Fibroblast of lung (primary cell): ENCODE measurements around the gene TMEM117. TPM values are rescaled to one million over a fixed set of nuclear protein-coding genes. Genes with fewer than 3 reads are reported as not detected.

Source experiments
- DNase-seq, 2 donors: peaks; one replicate each; pipeline versions ENCODE4 v3.0.0 to v3.0.0-alpha.2; 2010; ENCODE audit warnings: low read depth in 2 of 2
- H2AFZ ChIP-seq: 2 replicates; pipeline ENCODE4 v1.5.1; 2012; ENCODE audit warnings: low read length, control low read depth, inconsistent platforms
- H3K27ac ChIP-seq: 2 replicates; pipeline ENCODE4 v1.5.1; 2011; ENCODE audit warnings: low read length, control low read depth; ENCODE audit not compliant: insufficient read depth
- H3K27me3 ChIP-seq: 2 replicates; pipeline ENCODE4 v1.5.1; 2011; ENCODE audit warnings: mild to moderate bottlenecking, low read length; ENCODE audit not compliant: control insufficient read depth, insufficient read depth
- H3K36me3 ChIP-seq: 2 replicates; pipeline ENCODE4 v1.5.1; 2011; ENCODE audit warnings: low read length; ENCODE audit not compliant: control insufficient read depth, insufficient read depth
- H3K4me1 ChIP-seq: 2 replicates; pipeline ENCODE4 v1.5.1; 2011; ENCODE audit warnings: low read length; ENCODE audit not compliant: control insufficient read depth, insufficient read depth; ENCODE audit errors: extremely low read depth
- H3K4me2 ChIP-seq: 2 replicates; pipeline ENCODE4 v1.5.1; 2011; ENCODE audit warnings: low read length, control low read depth; ENCODE audit not compliant: insufficient read depth; ENCODE audit errors: extremely low read depth
- H3K4me3 ChIP-seq, 4 experiments: fragments of 200-600 bp in 1 of 4; sonication (generic) in 1 of 4; replicated peaks in 1 of 4; 2 replicates each; pipeline ENCODE4 v1.5.1; 2011 to 2016; ENCODE audit warnings: low read length in 4 of 4, low read depth in 3 of 4, mild to moderate bottlenecking in 3 of 4, control low read depth in 2 of 4, inconsistent platforms in 1 of 4, mixed read lengths in 1 of 4; ENCODE audit not compliant: insufficient read depth in 1 of 4; ENCODE audit errors: control extremely low read depth in 1 of 4
- H3K79me2 ChIP-seq: 2 replicates; pipeline ENCODE4 v1.5.1; 2012; ENCODE audit warnings: mild to moderate bottlenecking, low read length, inconsistent platforms; ENCODE audit not compliant: control insufficient read depth, insufficient read depth
- H3K9ac ChIP-seq: 2 replicates; pipeline ENCODE4 v1.5.1; 2011; ENCODE audit warnings: mild to moderate bottlenecking, low read length, control low read depth; ENCODE audit not compliant: insufficient read depth
- H3K9me3 ChIP-seq: 2 replicates; pipeline ENCODE4 v1.5.1; 2012; ENCODE audit warnings: low read depth, low read length; ENCODE audit not compliant: control insufficient read depth, insufficient read depth
- H4K20me1 ChIP-seq: 2 replicates; pipeline ENCODE4 v1.5.1; 2011; ENCODE audit warnings: low read length; ENCODE audit not compliant: control insufficient read depth, insufficient read depth; ENCODE audit errors: extremely low read depth
- CTCF ChIP-seq, 2 donors: IDR thresholded peaks in 1 of 2; conservative IDR thresholded peaks in 1 of 2; 1 replicate in 1 of 2; 2 replicates in 1 of 2; pipeline ENCODE4 v1.5.1; 2011 to 2012; ENCODE audit warnings: low read length in 2 of 2, control low read depth in 1 of 2, inconsistent platforms in 1 of 2, low read depth in 1 of 2, mild to moderate bottlenecking in 1 of 2
- EZH2 ChIP-seq: IDR thresholded peaks from 2 replicates; pipeline ENCODE4 v1.5.1; 2012; ENCODE audit warnings: low read length, control low read depth, mild to moderate bottlenecking; ENCODE audit errors: missing control alignments
- polyA plus RNA-seq, 2 donors: library from polyadenylated mRNA; depleted of rRNA in 1 of 2; stranded (reverse) in 1 of 2; unstranded in 1 of 2; fragments of >200 nt; gene quantifications; 2 replicates each; pipeline ENCODE4 v1.2.1, GENCODE V29; 2011 to 2012; ENCODE audit warnings: missing spikeins in 1 of 2
- total RNA-seq: library from RNA; depleted of rRNA; stranded (reverse); fragments of >200 nt; gene quantifications from 2 replicates; pipeline ENCODE4 v1.2.1, GENCODE V29; 2014

The TMEM117 gene
- total and polyA plus RNA-seq, 2 donors (not counting 1 experiment from before 2014, with no cell fraction given): 7.6 to 7.8 TPM

DNA sequence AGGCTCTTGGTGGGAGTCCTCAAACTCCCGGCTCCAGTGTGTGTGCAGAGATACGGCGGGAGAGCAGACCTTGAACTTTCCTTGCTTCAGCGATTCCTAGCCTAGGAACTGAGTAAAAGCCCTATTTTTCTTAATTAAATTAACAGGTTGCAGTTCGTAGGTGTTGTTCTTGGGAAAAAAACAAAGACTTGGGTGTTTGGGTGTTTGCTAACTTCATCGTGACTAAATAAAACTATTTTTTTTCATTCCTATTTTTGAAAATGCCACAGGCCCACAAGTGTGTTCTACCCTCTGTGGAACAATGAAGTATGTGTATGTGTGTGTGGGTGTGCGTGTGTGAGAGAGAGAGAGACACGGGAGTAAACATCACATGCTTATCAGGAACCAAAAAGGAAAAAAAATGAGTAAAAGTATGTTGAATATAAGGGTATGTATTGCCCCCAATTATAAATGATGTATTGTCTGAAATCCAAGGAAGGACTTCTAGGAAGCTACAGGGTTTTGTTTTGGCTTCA is 651 bp downstream of the TMEM117 start:
- Histone ChIP-seq H4K20me1 (no peaks in the 10 kb centered on the region), H3K27ac (peak overlapping the region; percentile 81), H2AFZ (peak overlapping the region; percentile 92), H3K36me3 (no peaks in the 10 kb centered on the region), H3K27me3 (no peaks in the 10 kb centered on the region), H3K4me3 (peak overlapping the region; percentile 69 to 81 (median 74)), H3K4me1 (no peaks in the 10 kb centered on the region), H3K9me3 (no peaks in the 10 kb centered on the region), H3K4me2 (peak overlapping the region; percentile 73), H3K9ac (peak overlapping the region; percentile 80), H3K79me2 (no peaks in the 10 kb centered on the region)
- TF ChIP-seq EZH2: no peak
- no peak for TF ChIP-seq CTCF (conservative IDR thresholded peaks at IDR 0.05 in 1 of 2, IDR thresholded peaks at IDR 0.05 in 1 of 2; ENCODE audit: low read depth in 1 of 2, low read length in 2 of 2)
- DNase-seq: peak; percentile 51 to 57

DNA sequence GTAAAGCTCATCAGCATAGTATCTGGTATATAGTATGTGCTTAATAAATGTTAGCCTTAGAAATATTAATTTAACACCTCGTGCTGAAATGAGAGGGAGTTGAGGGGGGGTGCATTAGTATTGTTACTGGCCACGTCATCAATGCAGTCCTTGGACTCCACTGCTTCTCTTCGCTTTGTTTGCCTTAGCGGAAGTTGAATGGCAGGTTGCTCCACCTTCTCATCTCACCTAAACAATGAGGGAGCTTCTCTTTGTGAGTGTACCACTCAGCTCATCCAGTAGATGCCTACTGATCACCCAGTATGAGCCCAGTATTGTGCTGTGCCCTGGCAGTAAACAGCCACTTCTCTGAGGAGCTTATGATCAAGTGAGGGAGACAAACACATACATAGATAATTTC is 4.5 kb downstream of the TMEM117 start:
- Histone ChIP-seq H3K4me2 (no peak overlapping the region), H3K9me3 (no peaks in the 10 kb centered on the region), H4K20me1 (no peaks in the 10 kb centered on the region), H3K9ac (no peak overlapping the region), H3K4me3 (no peak overlapping the region), H2AFZ (no peak overlapping the region), H3K27ac (no peak overlapping the region), H3K4me1 (no peaks in the 10 kb centered on the region), H3K79me2 (no peaks in the 10 kb centered on the region), H3K27me3 (no peaks in the 10 kb centered on the region), H3K36me3 (no peaks in the 10 kb centered on the region)
- no peak for DNase-seq
- TF ChIP-seq EZH2 (no peak), CTCF (conservative IDR thresholded peaks at IDR 0.05 in 1 of 2, IDR thresholded peaks at IDR 0.05 in 1 of 2; ENCODE audit: low read depth in 1 of 2, low read length in 2 of 2) (no peak)

DNA sequence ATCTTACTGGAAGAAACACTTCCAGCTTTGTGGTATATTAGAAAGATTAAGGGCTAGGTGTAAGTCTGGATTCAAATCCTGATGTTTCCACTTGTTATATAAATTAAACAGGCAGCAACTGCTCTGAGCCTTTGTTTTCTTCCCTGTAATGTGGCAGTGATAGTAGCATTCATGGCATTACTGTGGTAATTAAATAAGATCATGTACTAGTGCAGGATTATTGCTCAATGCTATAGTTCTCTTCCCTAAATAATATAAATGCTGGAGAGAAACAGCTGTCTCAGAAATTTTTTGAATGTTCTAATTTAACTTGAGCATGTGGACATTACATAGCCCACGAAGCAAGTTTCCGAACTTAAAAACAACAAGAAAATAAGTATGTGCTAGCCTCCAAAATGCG is 5.4 kb downstream of the TMEM117 start:
- Histone ChIP-seq H3K4me2 (no peak overlapping the region), H3K4me3 (no peak overlapping the region), H2AFZ (no peak overlapping the region), H3K79me2 (no peaks in the 10 kb centered on the region), H4K20me1 (no peaks in the 10 kb centered on the region), H3K27ac (no peak overlapping the region), H3K36me3 (no peaks in the 10 kb centered on the region), H3K27me3 (no peaks in the 10 kb centered on the region), H3K9me3 (no peaks in the 10 kb centered on the region), H3K4me1 (no peaks in the 10 kb centered on the region), H3K9ac (no peak overlapping the region)
- TF ChIP-seq CTCF (conservative IDR thresholded peaks at IDR 0.05 in 1 of 2, IDR thresholded peaks at IDR 0.05 in 1 of 2; ENCODE audit: low read depth in 1 of 2, low read length in 2 of 2): no peak
- TF ChIP-seq EZH2: no peak
- peak in 1 of 2 donors; percentile 15 for DNase-seq
